Left renal cortex interstitium (tissue), 4 donors: ENCODE results near the gene RAB23. TPM values are rescaled to one million over a fixed set of nuclear protein-coding genes. Genes with fewer than 3 reads are reported as not detected.
"Not testable (repeated sequence)": the region's sequence is repeated elsewhere in the genome, so short reads cannot be mapped to it uniquely, and the experiment has no call there.

ENCODE experiments used
- DNase-seq, 4 donors: peaks; one replicate each; pipeline ENCODE4 v3.0.0-alpha.2; 2013; ENCODE audit warnings: low read depth in 4 of 4, low spot score in 2 of 4, missing footprints in 1 of 4
- polyA plus RNA-seq, 4 donors: library from polyadenylated mRNA; unstranded; fragments of 120-200 nt; gene quantifications; one replicate each; pipeline ENCODE4 v1.2.1, GENCODE V29; 2013; ENCODE audit not compliant: insufficient read length in 4 of 4

RAB23 gene
- polyA plus RNA-seq, 4 donors, result 32.0 to 44.5 (median 37.4) TPM

GRCh38 chr6:57243954-57244353 is 21.8 kb upstream of the RAB23 start:
- no peak for DNase-seq

- not testable (repeated sequence) for DNase-seq
These were observed 21.4 kb upstream of the RAB23 start for GRCh38 chr6:57243526-57243925.

GRCh38 chr6:57242505-57242904 is 20.4 kb upstream of the RAB23 start:
- DNase-seq, result no peak

GRCh38 chr6:57226221-57226620 is 4.1 kb upstream of the RAB23 start:
- no peak for DNase-seq

GRCh38 chr6:57224769-57225515 is 2.8 kb upstream of the RAB23 start:
- no peak for DNase-seq

GRCh38 chr6:57222743-57223077 is 603 bp upstream of the RAB23 start:
- no peak for DNase-seq

- DNase-seq, result peak; percentile 53 to 68 (median 62)
These were observed 744 bp downstream of the RAB23 start for GRCh38 chr6:57221191-57221935.

GRCh38 chr6:57220083-57220703 is 1.9 kb downstream of the RAB23 start:
- no peak for DNase-seq

- DNase-seq, result no peak
These were observed 4.8 kb downstream of the RAB23 start for GRCh38 chr6:57217270-57217669.

GRCh38 chr6:57216235-57217101 is 5.6 kb downstream of the RAB23 start:
- no peak for DNase-seq

GRCh38 chr6:57215260-57215659 is 6.8 kb downstream of the RAB23 start:
- no peak for DNase-seq

- DNase-seq, result no peak
These were observed 12.0 kb downstream of the RAB23 start for GRCh38 chr6:57210060-57210459.

- DNase-seq, result no peak
These were observed 13.1 kb downstream of the RAB23 start for GRCh38 chr6:57209030-57209429.

GRCh38 chr6:57207872-57208271 is 14.2 kb downstream of the RAB23 start:
- DNase-seq, result no peak

- DNase-seq, result no peak
These were observed 15.0 kb downstream of the RAB23 start for GRCh38 chr6:57207141-57207540.

GRCh38 chr6:57205550-57206328 is 16.4 kb downstream of the RAB23 start:
- no peak for DNase-seq

GRCh38 chr6:57201718-57202117 is 20.4 kb downstream of the RAB23 start:
- no peak for DNase-seq

GRCh38 chr6:57198926-57199636 is 23.0 kb downstream of the RAB23 start:
- DNase-seq, result no peak

GRCh38 chr6:57195457-57195856 is 26.6 kb downstream of the RAB23 start:
- DNase-seq, result no peak
